Measurements from ENCODE around the gene MMP7. TPM values are rescaled to one million over a fixed set of nuclear protein-coding genes. Genes with fewer than 3 reads are reported as not detected.

Gene MMP7
- total RNA-seq, 3 donors from 2014 or later (not counting 1 experiment from before 2014, with no cell fraction given), result not detected

DNA sequence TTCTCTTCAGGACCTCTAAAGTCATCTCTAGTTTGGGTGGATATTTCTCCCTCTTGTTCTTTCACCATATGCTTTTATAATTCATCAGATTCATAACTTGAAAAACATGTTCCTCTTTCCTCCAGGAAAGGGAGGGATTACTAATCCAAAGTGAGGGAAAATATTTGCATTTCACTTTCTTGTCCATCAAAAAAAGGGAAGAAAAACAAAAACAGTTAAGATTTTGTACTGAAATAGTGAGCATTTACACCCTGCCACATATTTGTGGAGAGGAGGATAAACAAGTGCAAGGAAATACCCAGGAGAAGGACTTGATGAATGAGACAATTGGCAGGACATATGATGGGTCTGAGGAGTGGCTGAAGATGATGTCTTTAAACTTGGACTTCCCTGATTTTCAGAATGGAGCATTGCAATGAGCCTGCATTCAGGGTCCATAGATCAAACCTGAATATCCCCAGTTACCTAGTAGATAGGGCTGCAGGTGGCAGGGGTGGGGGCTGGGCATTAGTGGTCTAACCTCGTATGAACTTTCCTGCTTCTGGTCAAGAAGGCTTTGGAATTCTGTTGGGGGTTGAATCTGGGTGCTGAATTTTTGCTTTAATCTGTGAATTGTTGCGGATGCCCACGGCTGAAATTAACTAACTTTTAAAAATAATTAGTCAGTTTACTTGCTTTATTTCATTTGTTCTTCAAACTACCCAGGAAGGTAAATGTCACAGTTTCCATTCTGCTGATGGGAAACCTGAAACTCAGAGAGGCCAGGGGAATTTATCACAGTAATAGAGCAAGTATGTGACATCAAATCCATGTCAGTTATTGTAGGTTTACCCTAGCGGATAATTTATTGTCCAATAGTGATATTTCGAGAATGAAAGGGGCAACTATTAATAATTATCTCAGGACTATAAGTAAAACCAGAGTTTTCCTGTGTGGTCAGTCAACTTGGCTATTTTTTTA, 41.1 kb downstream of the MMP7 start:
- Histone ChIP-seq H3K4me3 (ENCODE audit: low read length) (no peak overlapping the region), H3K27ac (ENCODE audit: low read length) (no peak overlapping the region), H3K36me3 (ENCODE audit: control insufficient read depth, insufficient read depth, low read length) (no peaks in the 10 kb centered on the region), H3K27me3 (ENCODE audit: control insufficient read depth, insufficient read depth, low read length) (no peaks in the 10 kb centered on the region), H3K4me1 (ENCODE audit: control insufficient read depth, insufficient read depth, low read length) (no peaks in the 10 kb centered on the region), H3K9me3 (ENCODE audit: control insufficient read depth, insufficient read depth, low read length) (no peaks in the 10 kb centered on the region)
- no peak overlapping the region for H3K4me3 Mint-ChIP-seq
- H3K27ac Mint-ChIP-seq, result no peak overlapping the region
- H3K4me1 Mint-ChIP-seq, result no peaks in the 10 kb centered on the region
- DNase-seq, result no peak
- no peak for ATAC-seq
- 44% methylated on average over 3 of the region's 5 CpGs for WGBS (ENCODE audit: insufficient coverage)
- intact Hi-C loops (cut with micrococcal nuclease), result no loop called here
- peaks cover 13 to 14% of the 10 kb centered on the region in 2 donors for H3K27me3 Mint-ChIP-seq (ENCODE audit: low read depth in 2 of 2)
- TF ChIP-seq CTCF (IDR thresholded peaks at IDR 0.05), result no peak
- H3K36me3 Mint-ChIP-seq, result no peaks in the 10 kb centered on the region
- no peaks in the 10 kb centered on the region for H3K9me3 Mint-ChIP-seq

DNA sequence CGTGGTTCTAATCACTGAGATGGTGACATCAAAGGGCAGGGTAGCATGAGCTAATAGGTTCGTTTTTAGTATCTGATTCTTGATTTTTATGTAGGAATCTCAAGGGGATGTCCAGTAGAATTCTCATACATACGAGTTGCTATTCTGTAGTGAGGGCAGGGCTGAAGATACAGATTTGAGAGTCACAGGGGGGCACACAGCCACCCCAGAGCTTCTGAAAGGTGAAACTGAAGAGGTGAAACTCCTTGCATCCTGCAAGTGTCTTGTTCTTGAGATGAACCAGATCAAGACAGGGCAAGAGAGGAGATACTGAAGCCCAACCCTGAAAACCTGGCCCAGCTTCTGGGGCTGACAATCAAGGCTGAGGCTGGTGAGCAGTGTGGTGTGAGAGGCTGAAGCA, 42.3 kb downstream of the MMP7 start:
- Mint-ChIP-seq H3K4me3 (no peak overlapping the region), H3K27ac (no peak overlapping the region), H3K9me3 (no peaks in the 10 kb centered on the region)

GRCh38 chr11:102487214-102487613, 43.3 kb downstream of the MMP7 start:
- Histone ChIP-seq H3K4me3 (ENCODE audit: low read length) (no peak overlapping the region), H3K4me1 (ENCODE audit: control insufficient read depth, insufficient read depth, low read length) (no peaks in the 10 kb centered on the region), H3K36me3 (ENCODE audit: control insufficient read depth, insufficient read depth, low read length) (no peaks in the 10 kb centered on the region), H3K9me3 (ENCODE audit: control insufficient read depth, insufficient read depth, low read length) (no peaks in the 10 kb centered on the region), H3K27me3 (ENCODE audit: control insufficient read depth, insufficient read depth, low read length) (no peaks in the 10 kb centered on the region), H3K27ac (ENCODE audit: low read length) (no peak overlapping the region)
- Mint-ChIP-seq H3K9me3 (no peaks in the 10 kb centered on the region), H3K27me3 (ENCODE audit: low read depth in 2 of 2) (peaks cover 6 to 10% of the 10 kb centered on the region in 2 donors), H3K27ac (no peak overlapping the region), H3K36me3 (no peaks in the 10 kb centered on the region), H3K4me1 (no peaks in the 10 kb centered on the region), H3K4me3 (no peak overlapping the region)
- TF ChIP-seq CTCF (IDR thresholded peaks at IDR 0.05), result no peak
- WGBS (ENCODE audit: insufficient coverage), result 88% methylated on average over 1 of the region's 1 CpG
- DNase-seq, result no peak
- intact Hi-C loops (cut with micrococcal nuclease), result no loop called here
- no peak for ATAC-seq

More for the DNA sequence above, 42.3 kb downstream of the MMP7 start:
- H3K4me1 ChIP-seq (ENCODE audit: control insufficient read depth, insufficient read depth, low read length), result no peaks in the 10 kb centered on the region
- no peak overlapping the region for H3K27ac ChIP-seq (ENCODE audit: low read length)
- no peaks in the 10 kb centered on the region for H3K27me3 ChIP-seq (ENCODE audit: control insufficient read depth, insufficient read depth, low read length)
- Mint-ChIP-seq H3K27me3 (ENCODE audit: low read depth in 2 of 2) (peaks cover 13 to 14% of the 10 kb centered on the region in 2 donors), H3K4me1 (no peaks in the 10 kb centered on the region), H3K36me3 (no peaks in the 10 kb centered on the region)
- no peak for TF ChIP-seq CTCF (IDR thresholded peaks at IDR 0.05)
- no peak for DNase-seq
- no peak for ATAC-seq
- H3K36me3 ChIP-seq (ENCODE audit: control insufficient read depth, insufficient read depth, low read length), result no peaks in the 10 kb centered on the region
- no peak overlapping the region for H3K4me3 ChIP-seq (ENCODE audit: low read length)
- 78% methylated on average over 3 of the region's 3 CpGs for WGBS (ENCODE audit: insufficient coverage)
- H3K9me3 ChIP-seq (ENCODE audit: control insufficient read depth, insufficient read depth, low read length), result no peaks in the 10 kb centered on the region
- intact Hi-C loops (cut with micrococcal nuclease), result no loop called here

Measured in natural killer cell (primary cell).